NB4 (cell line): ENCODE data around the gene SSBP3.

Source experiments
- DNase-seq: peaks from one replicate; pipeline ENCODE4 v3.0.0; 2010; ENCODE audit warnings: low read depth
- H3K4me3 ChIP-seq: one replicate; pipeline ENCODE4 v1.5.1; 2011; ENCODE audit warnings: mild to moderate bottlenecking, low read depth, low read length, moderate library complexity
- MYC ChIP-seq: IDR thresholded peaks from 2 replicates; pipeline ENCODE4 v1.6.1; 2011; ENCODE audit warnings: low read depth, low read length
- POLR2A ChIP-seq: IDR thresholded peaks from 2 replicates; pipeline ENCODE4 v1.6.1; 2011; ENCODE audit warnings: mild to moderate bottlenecking; ENCODE audit not compliant: insufficient read length; ENCODE audit errors: extremely low read depth
- TF ChIP-seq, protein P1 (sequence below): IDR thresholded peaks from 2 replicates; pipeline ENCODE4 v1.6.1; 2011; ENCODE audit warnings: low read depth, low read length
- TF ChIP-seq, protein P2 (sequence below): IDR thresholded peaks from one replicate; pipeline ENCODE4 v1.5.1; 2012; ENCODE audit warnings: low read depth, low read length

The SSBP3 gene

DNA sequence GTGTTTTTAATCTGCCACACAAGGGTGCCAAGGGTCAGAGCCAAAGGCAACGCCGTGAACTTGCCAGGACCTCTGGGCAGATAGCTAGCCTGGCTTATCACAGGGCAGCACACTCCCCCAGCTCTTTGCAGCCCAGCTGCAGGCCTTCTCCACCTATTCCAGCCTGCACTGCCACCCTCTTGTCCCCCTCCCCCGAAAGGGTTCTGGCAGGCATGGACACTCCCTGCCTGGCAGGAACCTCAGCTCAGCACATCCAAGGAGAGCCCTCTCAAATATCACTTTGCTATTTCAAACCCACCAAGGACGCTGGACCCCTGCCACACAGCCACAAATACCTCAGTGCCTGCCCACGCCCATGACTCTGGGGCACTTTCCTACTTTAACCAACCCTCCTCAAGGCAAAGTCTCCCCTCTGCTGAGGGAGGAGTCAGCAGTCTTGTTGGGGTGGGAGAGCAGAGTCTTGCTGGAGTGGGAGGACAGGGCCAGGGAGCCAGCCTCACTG, 9.1 kb downstream of the SSBP3 start:
- H3K4me3 ChIP-seq: no peak overlapping the region
- DNase-seq: no peak
- TF ChIP-seq, protein P1, sequence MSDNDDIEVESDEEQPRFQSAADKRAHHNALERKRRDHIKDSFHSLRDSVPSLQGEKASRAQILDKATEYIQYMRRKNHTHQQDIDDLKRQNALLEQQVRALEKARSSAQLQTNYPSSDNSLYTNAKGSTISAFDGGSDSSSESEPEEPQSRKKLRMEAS: no peak
- TF ChIP-seq, protein P2, sequence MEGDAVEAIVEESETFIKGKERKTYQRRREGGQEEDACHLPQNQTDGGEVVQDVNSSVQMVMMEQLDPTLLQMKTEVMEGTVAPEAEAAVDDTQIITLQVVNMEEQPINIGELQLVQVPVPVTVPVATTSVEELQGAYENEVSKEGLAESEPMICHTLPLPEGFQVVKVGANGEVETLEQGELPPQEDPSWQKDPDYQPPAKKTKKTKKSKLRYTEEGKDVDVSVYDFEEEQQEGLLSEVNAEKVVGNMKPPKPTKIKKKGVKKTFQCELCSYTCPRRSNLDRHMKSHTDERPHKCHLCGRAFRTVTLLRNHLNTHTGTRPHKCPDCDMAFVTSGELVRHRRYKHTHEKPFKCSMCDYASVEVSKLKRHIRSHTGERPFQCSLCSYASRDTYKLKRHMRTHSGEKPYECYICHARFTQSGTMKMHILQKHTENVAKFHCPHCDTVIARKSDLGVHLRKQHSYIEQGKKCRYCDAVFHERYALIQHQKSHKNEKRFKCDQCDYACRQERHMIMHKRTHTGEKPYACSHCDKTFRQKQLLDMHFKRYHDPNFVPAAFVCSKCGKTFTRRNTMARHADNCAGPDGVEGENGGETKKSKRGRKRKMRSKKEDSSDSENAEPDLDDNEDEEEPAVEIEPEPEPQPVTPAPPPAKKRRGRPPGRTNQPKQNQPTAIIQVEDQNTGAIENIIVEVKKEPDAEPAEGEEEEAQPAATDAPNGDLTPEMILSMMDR: no peak
- TF ChIP-seq MYC: no peak
- no peak for TF ChIP-seq POLR2A

DNA sequence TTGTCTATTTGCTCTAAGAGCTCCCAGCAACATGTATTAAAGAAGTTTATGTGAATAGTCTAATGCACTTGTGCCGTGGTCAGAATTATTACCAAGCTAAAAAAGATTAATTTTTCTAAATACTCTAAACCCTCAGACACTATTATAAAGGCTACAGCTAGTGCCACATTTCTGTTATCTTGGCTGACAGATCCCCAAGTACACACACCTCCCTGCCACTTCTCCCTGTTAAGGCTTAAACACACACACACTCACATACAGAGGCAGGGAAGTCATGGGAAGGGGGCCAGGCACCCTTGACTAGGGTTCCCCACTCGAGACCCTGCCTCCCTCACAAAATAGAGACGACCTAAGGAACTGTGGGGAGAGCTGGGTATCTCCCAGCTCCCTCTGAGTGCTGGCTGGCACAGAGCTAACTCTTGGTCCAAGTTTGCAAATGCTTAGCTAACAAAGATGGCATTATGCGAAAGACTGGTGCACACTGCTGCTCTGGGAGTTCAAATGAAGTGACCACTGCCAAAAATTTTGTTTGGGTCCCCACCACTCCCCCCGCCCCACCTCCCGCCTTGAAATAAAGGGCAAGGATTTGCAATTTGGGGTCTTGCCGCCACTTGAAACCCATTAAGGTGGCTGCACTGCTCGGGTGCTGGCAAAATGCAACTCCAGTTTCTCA, 9.8 kb downstream of the SSBP3 start:
- no peak for DNase-seq
- TF ChIP-seq MYC (no peak), POLR2A (no peak)
- TF ChIP-seq, protein P2: no peak
- TF ChIP-seq, protein P1: no peak
- H3K4me3 ChIP-seq: no peak overlapping the region

DNA sequence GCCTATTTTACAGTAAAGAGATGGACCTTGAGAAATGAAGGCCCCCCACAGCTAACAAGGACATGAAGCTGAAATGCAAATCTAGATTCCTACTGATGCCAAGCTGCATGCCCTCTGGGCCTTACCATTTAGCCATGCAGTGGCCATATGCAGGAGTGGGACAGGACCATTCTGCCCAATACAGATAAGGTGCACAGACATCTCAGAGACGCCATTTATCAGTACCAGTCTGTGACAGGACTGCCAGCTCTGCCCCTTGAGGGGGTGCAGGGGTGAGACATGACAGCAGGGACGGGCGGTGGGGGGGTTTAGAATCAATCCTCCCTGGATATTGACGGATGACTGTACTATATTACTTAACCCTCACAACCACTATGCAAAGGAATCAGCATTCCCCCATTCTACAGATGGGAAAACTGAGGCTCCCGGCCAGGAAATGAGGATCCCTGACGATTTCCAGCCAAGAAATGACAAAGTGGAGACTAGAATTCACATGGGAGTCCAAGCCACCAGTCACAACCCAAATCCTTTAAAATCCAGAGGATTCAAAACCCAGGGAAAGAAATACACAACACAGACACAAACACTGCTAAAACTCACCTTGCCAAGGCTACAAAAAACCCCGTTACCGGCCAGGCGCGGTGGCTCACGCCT, 10.8 kb downstream of the SSBP3 start:
- TF ChIP-seq MYC (no peak), POLR2A (no peak)
- TF ChIP-seq, protein P2: no peak
- TF ChIP-seq, protein P1: no peak
- no peak overlapping the region for H3K4me3 ChIP-seq
- no peak for DNase-seq

DNA sequence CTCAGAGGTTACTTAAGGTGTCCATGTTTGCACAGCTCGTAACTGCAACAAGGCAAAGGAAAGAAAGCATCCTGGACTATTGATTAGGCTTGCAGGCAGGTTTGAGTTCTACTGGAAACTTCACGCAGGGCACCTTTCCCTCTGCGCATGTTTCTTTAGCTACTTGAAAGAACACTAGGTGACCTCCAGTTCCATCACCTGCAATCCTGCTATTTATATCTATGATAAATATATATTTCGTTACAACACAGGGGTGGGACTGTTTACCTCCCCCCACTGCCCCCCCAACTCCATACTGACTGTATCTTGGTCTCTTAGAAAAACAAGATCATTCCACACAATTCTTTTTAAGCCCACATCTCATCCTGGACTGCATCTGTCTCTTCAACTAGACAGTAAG, 12.1 kb downstream of the SSBP3 start:
- H3K4me3 ChIP-seq: no peak overlapping the region
- DNase-seq: no peak
- no peak for TF ChIP-seq POLR2A
- no peak for TF ChIP-seq MYC
- TF ChIP-seq, protein P1: no peak
- TF ChIP-seq, protein P2: no peak

DNA sequence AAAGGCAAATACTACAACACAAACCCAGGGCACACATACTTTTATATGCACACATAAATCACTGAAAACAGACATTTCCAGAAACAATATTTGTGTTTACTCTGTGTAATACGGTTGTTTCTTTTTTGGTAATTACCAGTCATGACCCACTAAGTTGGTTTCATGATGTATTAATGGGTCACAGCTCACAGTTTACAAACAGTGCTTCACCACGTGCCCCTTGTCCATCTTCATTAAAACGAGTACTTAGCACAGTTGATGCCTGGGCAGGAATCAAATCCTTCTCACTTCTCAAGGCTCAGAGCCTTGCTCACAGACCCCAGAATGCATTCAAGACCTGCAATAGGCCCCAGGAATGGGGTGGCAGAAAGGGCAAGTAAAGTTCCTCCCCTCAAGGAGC, 13.8 kb downstream of the SSBP3 start:
- no peak overlapping the region for H3K4me3 ChIP-seq
- TF ChIP-seq, protein P2: no peak
- TF ChIP-seq, protein P1: no peak
- TF ChIP-seq MYC (no peak), POLR2A (no peak)
- DNase-seq: no peak
